ENCODE measurements around the gene BDKRB2. TPM values are rescaled to one million over a fixed set of nuclear protein-coding genes. Genes with fewer than 3 reads are reported as not detected.

BDKRB2 gene
- total and polyA plus RNA-seq, 2 of the 13 experiments (the other 11 are each of a cell fraction or from before 2014, with no cell fraction given): 0.03 TPM; not detected in 1

GRCh38 chr14:96275177-96276112 lies 70.8 kb downstream of the BDKRB2 start (continued):
- TF ChIP-seq KIAA2018 (CRISPR knock-in tag; IDR thresholded peaks at IDR 0.05; ENCODE audit: borderline replicate concordance): no peak
- 0 out of 2 replicates have a peak, but pooled peaks have one; percentile 21 for TF ChIP-seq ELF3 (CRISPR knock-in tag; IDR thresholded peaks at IDR 0.05)
- no peak for TF ChIP-seq REST (IDR thresholded peaks at IDR 0.05; ENCODE audit: borderline replicate concordance in 1 of 2, low read depth in 1 of 2, low read length in 2 of 2)
- peak; percentile 77; the same call in 1 of the 2 replicates for TF ChIP-seq RAD21 (CRISPR knock-in tag; IDR thresholded peaks at IDR 0.05)
- peak; percentile 47; the same call in 1 of the 2 replicates for TF ChIP-seq IRF2 (CRISPR knock-in tag; IDR thresholded peaks at IDR 0.05)
